ENCODE measurements around the gene RNF181. TPM values are rescaled to one million over a fixed set of nuclear protein-coding genes. Genes with fewer than 3 reads are reported as not detected.

The RNF181 gene
- total and polyA plus RNA-seq, 2 donors (not counting 3 experiments of a cell fraction or from before 2014, with no cell fraction given) = 142 to 629 TPM

DNA sequence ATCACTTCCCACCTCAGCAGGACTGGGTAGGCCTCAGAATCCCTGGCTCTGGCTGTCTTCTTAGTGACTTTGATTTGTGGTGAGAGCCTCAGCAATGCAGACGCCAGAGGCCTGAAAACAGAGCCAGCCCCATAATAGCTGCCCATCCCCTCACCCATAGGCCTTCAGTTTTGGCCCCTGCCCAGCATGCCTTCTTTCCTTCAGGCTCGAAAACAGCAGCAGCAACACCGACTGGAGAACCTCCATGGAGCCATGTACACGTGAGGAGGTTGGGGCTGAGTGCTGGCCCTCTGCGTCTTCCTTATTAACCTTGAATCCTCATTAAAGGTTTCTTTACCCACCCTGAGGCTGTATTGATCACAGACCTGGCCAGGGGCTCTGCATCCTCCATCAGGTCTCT, 1.7 kb downstream of the RNF181 start:
- Histone ChIP-seq H3K36me3 (ENCODE audit: control insufficient read depth in 2 of 2, extremely low read depth in 1 of 2, insufficient read depth in 2 of 2, low read length in 2 of 2) (peaks cover 0 to 36% of the 10 kb centered on the region in 2 experiments), H3K4me3 (replicated peaks in 1 of 3; ENCODE audit: insufficient read depth in 1 of 3, low read depth in 1 of 3, low read length in 3 of 3) (no peak overlapping the region), H2AFZ (ENCODE audit: low read depth, low read length) (no peak overlapping the region), H3K27ac (ENCODE audit: insufficient read depth, low read depth, low read length) (no peak overlapping the region), H3K79me2 (ENCODE audit: control insufficient read depth, insufficient read depth, low read length) (peaks cover 19% of the 10 kb centered on the region), H3K4me2 (ENCODE audit: insufficient read depth, low read length) (no peak overlapping the region), H4K20me1 (replicated peaks; ENCODE audit: control insufficient read depth, extremely low read depth, insufficient read depth, low read length) (no peaks in the 10 kb centered on the region), H3K9me1 (replicated peaks; ENCODE audit: control insufficient read depth, extremely low read depth, insufficient read depth, low read length) (no peaks in the 10 kb centered on the region), H3K4me1 (ENCODE audit: control insufficient read depth, extremely low read depth, insufficient read depth, low read length) (peaks cover 22% of the 10 kb centered on the region), H3K9me3 (replicated peaks; ENCODE audit: control insufficient read depth, insufficient read depth, low read length) (no peaks in the 10 kb centered on the region), H3K27me3 (ENCODE audit: control insufficient read depth in 2 of 2, insufficient read depth in 2 of 2, low read length in 2 of 2) (no peaks in the 10 kb centered on the region), H3K9ac (replicated peaks; ENCODE audit: extremely low read depth, insufficient read depth, low read length) (no peak overlapping the region)
- DNase-seq (ENCODE audit: low read depth, low spot score) (no peak), FAIRE-seq (no peak)
- dilution Hi-C loops (cut with MboI; ENCODE audit: extremely low pct_ligation_motif_present, low sequenced_read_pairs) = no loop called here
- ChIA-PET POLR2A (no interaction called here), CTCF (interaction anchor here (1.3 kb wide), 1 partner anchor 45 kb away, joined by 3 read pairs; no protein-coding TSS in a partner anchor)
- intact Hi-C loops (cut with micrococcal nuclease) = no loop called here
- BruUV-seq (replicated peaks) = TSS peak; percentile 30
- no peak for TF ChIP-seq MYC (IDR thresholded peaks at IDR 0.05; ENCODE audit: low read depth, low read length)
- TF ChIP-seq, protein P1, sequence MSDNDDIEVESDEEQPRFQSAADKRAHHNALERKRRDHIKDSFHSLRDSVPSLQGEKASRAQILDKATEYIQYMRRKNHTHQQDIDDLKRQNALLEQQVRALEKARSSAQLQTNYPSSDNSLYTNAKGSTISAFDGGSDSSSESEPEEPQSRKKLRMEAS (IDR thresholded peaks at IDR 0.05; ENCODE audit: insufficient read depth, insufficient read length) = no peak
- no peak for TF ChIP-seq POLR2A (IDR thresholded peaks at IDR 0.05; ENCODE audit: low read depth, low read length)
- TF ChIP-seq JUN (IDR thresholded peaks at IDR 0.05; ENCODE audit: borderline replicate concordance, insufficient read depth, insufficient read length, low read depth) = no peak
- TF ChIP-seq FOS (IDR thresholded peaks at IDR 0.05; ENCODE audit: borderline replicate concordance, insufficient read depth, low read length) = no peak

DNA sequence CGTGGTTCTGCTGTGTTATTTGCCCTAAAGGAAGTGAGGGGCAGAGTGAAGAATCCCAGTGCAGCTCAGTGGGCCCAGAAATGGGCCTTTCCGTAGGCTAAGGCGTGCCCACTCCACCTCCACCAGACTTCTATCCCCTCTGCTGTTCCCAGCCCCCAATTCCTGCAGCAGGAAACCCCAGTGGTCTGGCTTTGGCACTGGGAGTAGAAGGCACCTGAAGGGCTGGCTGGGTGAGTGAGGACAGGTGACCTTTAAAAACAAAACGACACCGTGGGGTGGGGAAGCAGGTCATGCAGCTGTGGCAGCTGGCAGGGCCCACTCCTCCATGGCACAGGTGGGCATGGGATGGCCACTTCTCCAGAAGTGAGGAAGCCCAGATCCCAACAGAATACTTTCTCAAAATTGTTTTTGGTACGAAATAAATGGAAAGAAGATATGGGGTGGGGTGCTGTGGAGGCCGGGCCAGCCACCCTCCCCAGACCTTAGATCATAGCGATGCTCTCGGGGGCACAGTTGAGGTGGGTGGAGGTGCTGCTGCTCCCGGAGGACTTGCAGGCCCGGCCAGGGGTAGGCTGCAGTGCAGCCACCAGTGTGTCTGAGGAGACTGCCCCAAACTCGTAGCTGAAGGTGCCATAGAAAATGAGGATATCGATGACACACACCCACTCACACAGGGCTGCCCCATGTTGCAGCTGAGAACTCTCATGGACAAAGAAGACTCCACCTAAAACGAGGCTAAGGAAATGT, 3.2 kb downstream of the RNF181 start:
- H3K9me1 ChIP-seq (replicated peaks; ENCODE audit: control insufficient read depth, extremely low read depth, insufficient read depth, low read length) = no peaks in the 10 kb centered on the region
- H3K4me3 ChIP-seq (replicated peaks in 1 of 3; ENCODE audit: insufficient read depth in 1 of 3, low read depth in 1 of 3, low read length in 3 of 3) = no peak overlapping the region
- no peak overlapping the region for H2AFZ ChIP-seq (ENCODE audit: low read depth, low read length)
- H3K79me2 ChIP-seq (ENCODE audit: control insufficient read depth, insufficient read depth, low read length) = peaks cover 19% of the 10 kb centered on the region
- BruUV-seq (replicated peaks) = no TSS peak
- dilution Hi-C loops (cut with MboI; ENCODE audit: extremely low pct_ligation_motif_present, low sequenced_read_pairs) = no loop called here
- DNase-seq (ENCODE audit: low read depth, low spot score) (no peak), FAIRE-seq (no peak)
- H3K4me1 ChIP-seq (ENCODE audit: control insufficient read depth, extremely low read depth, insufficient read depth, low read length) = peaks cover 22% of the 10 kb centered on the region
- H3K36me3 ChIP-seq (ENCODE audit: control insufficient read depth in 2 of 2, extremely low read depth in 1 of 2, insufficient read depth in 2 of 2, low read length in 2 of 2) = peaks cover 0 to 29% of the 10 kb centered on the region in 2 experiments
- H3K27ac ChIP-seq (ENCODE audit: insufficient read depth, low read depth, low read length) = no peak overlapping the region
- H4K20me1 ChIP-seq (replicated peaks; ENCODE audit: control insufficient read depth, extremely low read depth, insufficient read depth, low read length) = no peaks in the 10 kb centered on the region
- ChIA-PET CTCF (interaction anchor here (2.3 kb wide), 1 partner anchor 8 kb away, joined by 8 read pairs; no protein-coding TSS in a partner anchor), POLR2A (no interaction called here)
- no peak overlapping the region for H3K4me2 ChIP-seq (ENCODE audit: insufficient read depth, low read length)
- no peak overlapping the region for H3K9ac ChIP-seq (replicated peaks; ENCODE audit: extremely low read depth, insufficient read depth, low read length)
- H3K9me3 ChIP-seq (replicated peaks; ENCODE audit: control insufficient read depth, insufficient read depth, low read length) = no peaks in the 10 kb centered on the region
- no peaks in the 10 kb centered on the region for H3K27me3 ChIP-seq (ENCODE audit: control insufficient read depth in 2 of 2, insufficient read depth in 2 of 2, low read length in 2 of 2)
- TF ChIP-seq EZH2 (IDR thresholded peaks at IDR 0.05; ENCODE audit: borderline replicate concordance, low read depth, low read length, severe bottlenecking) (no peak), MYC (IDR thresholded peaks at IDR 0.05; ENCODE audit: low read depth, low read length) (no peak), JUN (IDR thresholded peaks at IDR 0.05; ENCODE audit: borderline replicate concordance, insufficient read depth, insufficient read length, low read depth) (no peak)
- TF ChIP-seq, protein P2, sequence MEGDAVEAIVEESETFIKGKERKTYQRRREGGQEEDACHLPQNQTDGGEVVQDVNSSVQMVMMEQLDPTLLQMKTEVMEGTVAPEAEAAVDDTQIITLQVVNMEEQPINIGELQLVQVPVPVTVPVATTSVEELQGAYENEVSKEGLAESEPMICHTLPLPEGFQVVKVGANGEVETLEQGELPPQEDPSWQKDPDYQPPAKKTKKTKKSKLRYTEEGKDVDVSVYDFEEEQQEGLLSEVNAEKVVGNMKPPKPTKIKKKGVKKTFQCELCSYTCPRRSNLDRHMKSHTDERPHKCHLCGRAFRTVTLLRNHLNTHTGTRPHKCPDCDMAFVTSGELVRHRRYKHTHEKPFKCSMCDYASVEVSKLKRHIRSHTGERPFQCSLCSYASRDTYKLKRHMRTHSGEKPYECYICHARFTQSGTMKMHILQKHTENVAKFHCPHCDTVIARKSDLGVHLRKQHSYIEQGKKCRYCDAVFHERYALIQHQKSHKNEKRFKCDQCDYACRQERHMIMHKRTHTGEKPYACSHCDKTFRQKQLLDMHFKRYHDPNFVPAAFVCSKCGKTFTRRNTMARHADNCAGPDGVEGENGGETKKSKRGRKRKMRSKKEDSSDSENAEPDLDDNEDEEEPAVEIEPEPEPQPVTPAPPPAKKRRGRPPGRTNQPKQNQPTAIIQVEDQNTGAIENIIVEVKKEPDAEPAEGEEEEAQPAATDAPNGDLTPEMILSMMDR (IDR thresholded peaks at IDR 0.05; ENCODE audit: extremely low read depth in 1 of 2, insufficient read depth in 1 of 2, low read depth in 1 of 2, low read length in 2 of 2) = no peak
- TF ChIP-seq, protein P1 (IDR thresholded peaks at IDR 0.05; ENCODE audit: insufficient read depth, insufficient read length) = no peak
- intact Hi-C loops (cut with micrococcal nuclease) = no loop called here

All from endothelial cell of umbilical vein (primary cell).